GM12874 (cell line): ENCODE measurements around the gene VTCN1.

Experiments used
- TF ChIP-seq, protein P1 (sequence below): IDR thresholded peaks from 2 replicates; pipeline ENCODE4 v1.5.1; 2011; ENCODE audit warnings: low read depth, mild to moderate bottlenecking, control low read depth, low read length, moderate library complexity; ENCODE audit not compliant: insufficient read depth

VTCN1 gene

DNA sequence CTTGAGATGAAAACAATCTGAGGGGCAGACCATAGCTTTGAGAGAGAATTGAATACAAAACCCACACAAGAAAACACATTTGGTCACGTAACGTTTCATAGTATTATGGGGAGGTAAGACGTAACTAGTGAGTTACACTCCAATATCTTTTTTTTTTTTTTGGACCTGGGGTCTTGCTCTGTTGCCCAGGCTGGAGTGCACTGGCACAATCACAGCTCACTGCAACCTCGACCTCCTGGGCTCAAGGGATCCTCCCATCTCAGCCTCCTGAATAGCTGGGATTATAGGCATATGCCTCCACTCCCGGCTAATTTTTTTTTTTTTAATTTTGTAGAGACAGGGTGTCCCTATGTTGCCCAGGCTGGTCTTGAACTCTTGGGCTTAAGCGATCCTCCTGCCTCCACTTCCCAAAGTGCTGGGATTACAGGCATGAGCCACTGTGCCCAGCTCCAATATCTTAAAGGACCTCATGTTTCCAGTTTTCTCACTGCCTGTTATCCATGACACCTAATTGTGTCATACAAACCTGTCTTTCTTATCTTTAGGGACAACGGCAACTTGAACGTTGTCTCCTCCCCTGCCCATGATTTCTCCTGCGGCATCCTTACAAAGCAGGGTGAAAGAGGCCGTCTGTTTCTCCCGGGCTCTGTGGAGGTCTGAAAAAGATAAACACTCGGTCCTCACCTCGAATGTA is 94.5 kb downstream of the VTCN1 start:
- TF ChIP-seq, protein P1, sequence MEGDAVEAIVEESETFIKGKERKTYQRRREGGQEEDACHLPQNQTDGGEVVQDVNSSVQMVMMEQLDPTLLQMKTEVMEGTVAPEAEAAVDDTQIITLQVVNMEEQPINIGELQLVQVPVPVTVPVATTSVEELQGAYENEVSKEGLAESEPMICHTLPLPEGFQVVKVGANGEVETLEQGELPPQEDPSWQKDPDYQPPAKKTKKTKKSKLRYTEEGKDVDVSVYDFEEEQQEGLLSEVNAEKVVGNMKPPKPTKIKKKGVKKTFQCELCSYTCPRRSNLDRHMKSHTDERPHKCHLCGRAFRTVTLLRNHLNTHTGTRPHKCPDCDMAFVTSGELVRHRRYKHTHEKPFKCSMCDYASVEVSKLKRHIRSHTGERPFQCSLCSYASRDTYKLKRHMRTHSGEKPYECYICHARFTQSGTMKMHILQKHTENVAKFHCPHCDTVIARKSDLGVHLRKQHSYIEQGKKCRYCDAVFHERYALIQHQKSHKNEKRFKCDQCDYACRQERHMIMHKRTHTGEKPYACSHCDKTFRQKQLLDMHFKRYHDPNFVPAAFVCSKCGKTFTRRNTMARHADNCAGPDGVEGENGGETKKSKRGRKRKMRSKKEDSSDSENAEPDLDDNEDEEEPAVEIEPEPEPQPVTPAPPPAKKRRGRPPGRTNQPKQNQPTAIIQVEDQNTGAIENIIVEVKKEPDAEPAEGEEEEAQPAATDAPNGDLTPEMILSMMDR, result no peak

DNA sequence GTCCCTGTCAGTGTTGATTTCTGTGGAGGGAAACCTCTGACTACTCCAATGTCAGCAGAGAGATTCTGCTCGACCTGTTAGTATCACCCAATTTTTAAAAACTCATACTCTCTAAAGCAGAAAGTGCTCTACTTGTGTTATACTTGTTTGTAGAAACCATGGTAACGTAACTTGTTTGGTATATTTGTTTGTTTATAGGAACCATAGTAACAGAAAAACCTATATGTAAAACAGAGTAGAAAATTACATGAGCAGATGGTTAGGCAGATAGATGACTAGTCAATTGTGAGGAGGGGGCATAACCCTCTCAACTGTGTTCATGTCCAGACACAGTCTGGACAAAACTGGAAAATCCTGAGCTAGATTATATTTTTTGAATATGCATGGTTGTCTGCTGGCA is 95.8 kb downstream of the VTCN1 start:
- TF ChIP-seq, protein P1, result no peak

DNA sequence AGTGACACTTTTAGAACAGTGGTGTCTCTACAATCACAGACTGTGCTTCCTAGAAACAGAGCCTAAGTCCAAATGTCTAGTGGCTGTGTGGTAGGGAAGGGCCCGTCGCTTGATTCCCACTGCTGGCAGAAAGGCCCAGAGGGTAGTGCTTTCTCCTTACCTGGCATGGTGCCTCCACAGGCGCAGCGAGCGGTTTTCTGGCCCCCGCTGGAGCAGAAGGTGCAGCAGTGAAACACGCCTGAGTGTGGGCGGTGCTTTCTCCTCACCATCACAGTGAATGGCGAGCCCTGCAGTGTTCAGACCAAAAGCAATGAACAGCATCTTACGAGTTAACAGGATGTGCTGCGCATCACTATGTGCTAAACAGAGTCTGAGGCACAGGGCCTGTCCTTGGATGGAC is 97.5 kb downstream of the VTCN1 start:
- TF ChIP-seq, protein P1, result no peak

DNA sequence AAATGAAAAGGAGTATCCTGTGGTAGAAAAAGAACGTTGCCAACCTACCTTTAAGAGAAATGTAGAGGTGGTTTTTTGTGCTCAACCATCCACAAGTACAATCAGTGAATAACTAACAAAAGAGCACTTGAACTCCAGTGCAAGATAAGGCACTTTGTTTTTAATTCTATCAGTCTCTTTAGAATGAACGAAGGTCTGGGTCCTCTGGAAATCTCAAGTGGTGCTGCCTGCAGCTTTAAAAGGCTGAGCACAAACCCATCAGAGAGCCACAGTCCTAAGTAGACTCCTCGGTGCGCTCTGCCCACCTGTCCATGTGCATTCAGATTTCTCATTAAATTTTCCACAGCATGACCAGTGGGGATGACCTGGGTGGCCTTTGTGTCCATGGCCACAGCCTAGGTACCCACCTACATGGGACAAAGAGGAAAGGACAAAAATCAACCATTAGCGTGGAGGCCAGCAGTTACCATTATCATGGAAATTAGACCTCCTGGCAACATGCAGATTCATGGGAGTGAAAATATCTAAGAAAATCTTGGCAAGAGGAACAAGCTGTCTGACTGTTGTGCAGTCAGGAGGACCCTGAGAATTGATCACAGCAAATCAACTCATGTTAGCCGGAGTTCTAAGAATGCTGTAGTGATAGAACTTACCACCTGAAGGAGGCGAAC is 98.5 kb downstream of the VTCN1 start:
- TF ChIP-seq, protein P1, result no peak

DNA sequence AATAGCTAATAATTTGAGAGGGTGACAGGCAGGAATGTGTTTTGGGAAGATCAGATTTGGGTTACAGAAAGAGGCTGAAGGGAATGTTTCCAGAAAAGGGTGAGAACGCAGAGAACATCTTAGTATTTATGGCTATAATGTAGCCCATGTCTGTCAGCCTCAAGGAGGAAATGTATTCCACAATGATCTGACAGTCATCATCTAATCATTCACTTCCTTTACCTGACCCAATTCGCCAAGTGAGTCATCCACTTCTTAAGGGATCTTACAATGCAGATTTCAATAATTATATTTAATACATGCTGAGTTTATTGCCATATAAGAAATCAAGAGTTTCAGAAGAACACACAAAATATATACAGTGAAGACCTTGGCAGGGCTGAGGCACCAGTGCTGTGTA is 100.0 kb downstream of the VTCN1 start:
- TF ChIP-seq, protein P1, result no peak

DNA sequence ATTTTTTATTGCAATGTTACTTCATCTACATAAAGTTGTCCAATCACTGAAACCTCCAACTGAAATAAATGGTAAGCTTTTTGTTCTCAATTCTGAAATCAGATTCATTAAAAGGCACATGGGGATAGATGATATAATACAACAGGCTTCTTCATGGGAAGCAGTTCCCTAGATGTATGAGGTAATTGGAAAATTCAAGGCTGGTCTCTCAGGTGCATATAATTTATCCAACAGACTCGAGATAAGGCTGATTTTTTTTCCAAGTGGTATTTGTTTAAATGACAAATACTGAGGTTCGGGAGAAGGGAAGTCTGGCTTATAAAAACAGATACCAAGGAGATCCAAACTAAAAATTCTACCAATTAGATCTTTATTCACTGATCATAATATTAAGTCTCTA is 103.4 kb downstream of the VTCN1 start:
- TF ChIP-seq, protein P1, result no peak

DNA sequence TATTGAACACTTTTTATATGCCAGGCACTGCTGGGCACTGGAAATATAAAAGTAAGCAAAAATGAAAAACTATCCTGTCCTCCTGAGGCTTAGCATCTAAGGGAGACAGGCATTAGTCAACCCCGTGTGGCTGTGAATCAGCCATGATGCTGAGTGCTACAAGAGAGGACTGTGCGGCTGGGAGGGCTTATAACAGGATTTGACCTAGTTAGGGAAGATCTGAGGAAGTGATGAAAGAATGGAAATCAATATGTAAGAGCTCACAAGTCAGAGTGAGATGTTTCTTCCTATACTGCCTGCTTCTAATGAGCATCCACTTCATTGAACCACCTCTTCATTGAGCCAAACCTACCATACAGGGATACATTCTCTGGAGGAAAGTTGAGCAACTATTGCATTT is 104.2 kb downstream of the VTCN1 start:
- TF ChIP-seq, protein P1, result no peak
